ENCODE measurements around the gene NAV2.

DNA sequence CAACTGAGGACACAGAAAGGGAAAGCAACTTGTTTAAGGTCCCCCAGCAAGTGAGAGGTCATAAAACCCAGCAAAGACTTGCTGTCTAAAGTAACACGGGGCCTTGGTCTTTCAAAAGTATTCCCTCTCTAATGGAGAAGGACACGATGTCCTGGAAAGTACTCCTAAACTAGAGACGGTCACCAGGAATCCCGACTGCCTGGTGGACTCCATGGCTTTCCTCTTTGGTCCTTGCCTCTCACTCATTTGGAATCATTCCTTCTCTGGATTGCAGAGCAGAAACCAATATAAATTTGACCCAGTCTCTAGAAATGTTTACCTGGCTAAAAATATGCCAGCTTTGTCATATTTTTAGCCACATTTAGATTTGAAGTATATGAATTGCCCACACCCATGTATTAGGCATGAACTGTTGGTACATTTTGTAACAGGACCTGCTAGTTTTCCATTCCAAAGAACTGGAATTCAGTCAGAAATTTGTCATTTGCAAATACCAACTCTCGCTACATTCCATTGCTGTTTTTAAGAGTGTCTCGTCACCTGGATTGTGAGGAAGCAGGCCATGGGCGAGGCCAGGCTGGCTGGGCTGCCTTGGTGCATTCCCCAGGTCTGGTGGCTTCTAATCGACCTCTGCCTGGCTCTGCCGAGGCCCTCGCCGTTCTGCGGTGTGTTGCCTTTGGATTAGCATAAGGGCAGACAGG is 12.9 kb downstream of the NAV2 start:
- TF ChIP-seq, protein P1, sequence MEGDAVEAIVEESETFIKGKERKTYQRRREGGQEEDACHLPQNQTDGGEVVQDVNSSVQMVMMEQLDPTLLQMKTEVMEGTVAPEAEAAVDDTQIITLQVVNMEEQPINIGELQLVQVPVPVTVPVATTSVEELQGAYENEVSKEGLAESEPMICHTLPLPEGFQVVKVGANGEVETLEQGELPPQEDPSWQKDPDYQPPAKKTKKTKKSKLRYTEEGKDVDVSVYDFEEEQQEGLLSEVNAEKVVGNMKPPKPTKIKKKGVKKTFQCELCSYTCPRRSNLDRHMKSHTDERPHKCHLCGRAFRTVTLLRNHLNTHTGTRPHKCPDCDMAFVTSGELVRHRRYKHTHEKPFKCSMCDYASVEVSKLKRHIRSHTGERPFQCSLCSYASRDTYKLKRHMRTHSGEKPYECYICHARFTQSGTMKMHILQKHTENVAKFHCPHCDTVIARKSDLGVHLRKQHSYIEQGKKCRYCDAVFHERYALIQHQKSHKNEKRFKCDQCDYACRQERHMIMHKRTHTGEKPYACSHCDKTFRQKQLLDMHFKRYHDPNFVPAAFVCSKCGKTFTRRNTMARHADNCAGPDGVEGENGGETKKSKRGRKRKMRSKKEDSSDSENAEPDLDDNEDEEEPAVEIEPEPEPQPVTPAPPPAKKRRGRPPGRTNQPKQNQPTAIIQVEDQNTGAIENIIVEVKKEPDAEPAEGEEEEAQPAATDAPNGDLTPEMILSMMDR (IDR thresholded peaks at IDR 0.05 in 8 of 11, conservative IDR thresholded peaks at IDR 0.05 in 3 of 11): no peak
- TF ChIP-seq POLR2AphosphoS5 (IDR thresholded peaks at IDR 0.05): no peak
